Activated T-cell treated with anti-CD3 and anti-CD28 coated beads for 48 hours (primary cell): ENCODE measurements around the gene METRN.
A peak's percentile ranks its signal among the peaks of the same experiment; 100 is the strongest.

Experiments
- DNase-seq: peaks from one replicate; pipeline ENCODE4 v3.0.0-alpha.2; 2020; ENCODE audit warnings: low read depth

Gene METRN

GRCh38 chr16:709566-710499 is 5.1 kb upstream of the METRN start:
- no peak for DNase-seq

- DNase-seq, result no peak
Measured at GRCh38 chr16:710500-711075, 4.3 kb upstream of the METRN start.

GRCh38 chr16:711084-711483 is 3.8 kb upstream of the METRN start:
- no peak for DNase-seq

DNA sequence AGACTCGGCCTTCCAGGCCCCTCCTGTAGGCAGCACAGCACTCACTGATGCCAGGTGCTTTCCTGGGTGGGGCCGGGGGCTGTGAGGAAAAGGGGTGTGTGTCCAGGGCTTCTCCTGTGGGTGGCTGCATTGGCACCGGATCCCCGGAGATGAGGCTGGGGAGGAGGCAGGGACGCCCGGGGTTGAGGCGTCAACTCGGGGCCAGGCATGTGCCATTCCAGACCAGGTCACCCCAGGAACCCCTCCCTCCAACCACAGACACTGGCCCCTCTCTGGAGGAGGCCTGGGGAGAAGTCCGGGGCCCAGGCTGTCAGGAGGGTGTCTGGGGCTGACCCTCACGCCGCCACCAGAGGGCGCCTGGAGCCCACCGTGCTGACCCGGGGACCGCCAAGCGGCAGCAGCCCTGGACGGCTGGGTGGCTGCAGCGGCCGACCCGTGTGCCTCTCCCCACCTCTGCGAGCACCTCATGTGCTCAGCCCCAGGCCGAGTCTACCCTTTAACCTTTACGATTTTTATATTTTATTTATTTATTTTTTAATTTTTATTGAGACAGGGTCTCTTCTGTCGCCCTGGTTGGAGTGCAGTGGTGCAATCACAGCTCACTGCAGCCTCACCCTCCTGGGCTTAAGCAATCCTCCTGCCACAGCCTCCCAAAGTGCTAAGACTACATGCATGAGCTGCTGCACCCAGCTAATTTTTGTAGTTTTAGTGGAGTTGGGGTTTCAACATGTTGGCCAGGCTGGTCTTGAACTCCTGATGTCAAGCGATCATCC is 3.2 kb upstream of the METRN start:
- DNase-seq, result peak; percentile 77

DNA sequence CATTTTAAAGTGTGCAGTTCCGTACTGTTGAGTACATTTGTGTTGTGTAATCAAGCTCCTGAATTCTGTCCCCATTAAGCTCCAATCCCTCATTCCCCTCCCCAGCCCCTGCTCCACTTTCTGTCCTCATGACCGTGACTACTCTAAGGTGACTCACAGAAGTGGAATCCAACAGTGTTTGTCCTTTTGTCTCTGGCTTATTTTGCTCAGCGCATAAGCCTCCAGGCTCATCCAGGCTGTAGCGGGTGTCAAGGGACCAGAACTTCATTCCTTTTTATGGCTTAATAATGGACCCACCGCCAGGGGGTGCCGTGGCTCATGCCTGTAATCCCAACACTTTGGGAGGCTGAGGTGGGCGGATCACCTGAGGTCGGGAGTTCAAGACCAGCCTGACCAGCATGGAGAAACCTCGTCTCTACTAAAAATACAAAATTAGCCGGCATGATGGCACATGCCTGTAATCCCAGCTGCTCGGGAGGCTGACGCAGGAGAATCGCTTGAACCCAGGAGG is 2.1 kb upstream of the METRN start:
- DNase-seq, result peak; percentile 60

GRCh38 chr16:714079-714478 is 839 bp upstream of the METRN start:
- no peak for DNase-seq

DNA sequence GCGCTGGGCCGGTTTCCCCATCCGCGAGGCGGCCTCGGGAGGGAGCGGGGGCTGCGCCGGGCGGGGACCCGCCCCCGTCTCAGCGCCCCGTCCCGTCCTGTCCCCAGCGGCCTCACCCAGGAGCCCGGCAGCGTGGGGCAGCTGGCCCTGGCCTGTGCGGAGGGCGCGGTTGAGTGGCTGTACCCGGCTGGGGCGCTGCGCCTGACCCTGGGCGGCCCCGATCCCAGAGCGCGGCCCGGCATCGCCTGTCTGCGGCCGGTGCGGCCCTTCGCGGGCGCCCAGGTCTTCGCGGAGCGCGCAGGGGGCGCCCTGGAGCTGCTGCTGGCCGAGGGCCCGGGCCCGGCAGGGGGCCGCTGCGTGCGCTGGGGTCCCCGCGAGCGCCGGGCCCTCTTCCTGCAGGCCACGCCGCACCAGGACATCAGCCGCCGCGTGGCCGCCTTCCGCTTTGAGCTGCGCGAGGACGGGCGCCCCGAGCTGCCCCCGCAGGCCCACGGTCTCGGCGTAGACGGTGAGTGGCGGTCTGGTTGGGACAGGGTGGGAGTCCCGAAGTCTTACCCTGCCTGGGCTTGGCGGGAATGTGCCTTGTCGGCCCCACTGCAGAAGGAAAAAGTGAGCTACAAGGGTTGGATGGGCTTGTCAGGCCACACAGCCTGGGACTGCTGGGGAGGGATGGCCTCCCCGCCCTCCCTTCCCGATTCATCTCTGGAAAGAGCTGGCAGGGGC is 720 bp downstream of the METRN start:
- DNase-seq, result no peak

DNA sequence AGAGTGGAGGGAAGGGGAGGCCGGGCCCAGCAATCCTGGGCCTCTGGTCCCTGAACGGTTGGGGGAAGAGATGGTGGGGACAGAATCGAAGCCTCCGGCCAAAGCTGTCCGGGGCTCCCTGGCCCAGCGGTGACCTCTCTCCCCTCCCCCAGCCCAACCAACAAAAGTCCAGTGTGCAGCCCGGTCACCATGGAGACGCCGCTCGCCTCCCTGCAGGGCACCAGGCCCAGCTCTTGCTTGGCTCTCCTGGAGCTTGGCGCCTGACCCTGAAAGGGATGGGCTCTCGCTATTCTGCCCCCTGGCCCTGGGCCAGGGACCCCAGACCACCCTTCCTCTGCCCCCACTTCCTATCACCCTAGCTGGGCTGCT is 1.3 kb downstream of the METRN start:
- no peak for DNase-seq

GRCh38 chr16:716768-717325 is 1.9 kb downstream of the METRN start:
- no peak for DNase-seq

DNA sequence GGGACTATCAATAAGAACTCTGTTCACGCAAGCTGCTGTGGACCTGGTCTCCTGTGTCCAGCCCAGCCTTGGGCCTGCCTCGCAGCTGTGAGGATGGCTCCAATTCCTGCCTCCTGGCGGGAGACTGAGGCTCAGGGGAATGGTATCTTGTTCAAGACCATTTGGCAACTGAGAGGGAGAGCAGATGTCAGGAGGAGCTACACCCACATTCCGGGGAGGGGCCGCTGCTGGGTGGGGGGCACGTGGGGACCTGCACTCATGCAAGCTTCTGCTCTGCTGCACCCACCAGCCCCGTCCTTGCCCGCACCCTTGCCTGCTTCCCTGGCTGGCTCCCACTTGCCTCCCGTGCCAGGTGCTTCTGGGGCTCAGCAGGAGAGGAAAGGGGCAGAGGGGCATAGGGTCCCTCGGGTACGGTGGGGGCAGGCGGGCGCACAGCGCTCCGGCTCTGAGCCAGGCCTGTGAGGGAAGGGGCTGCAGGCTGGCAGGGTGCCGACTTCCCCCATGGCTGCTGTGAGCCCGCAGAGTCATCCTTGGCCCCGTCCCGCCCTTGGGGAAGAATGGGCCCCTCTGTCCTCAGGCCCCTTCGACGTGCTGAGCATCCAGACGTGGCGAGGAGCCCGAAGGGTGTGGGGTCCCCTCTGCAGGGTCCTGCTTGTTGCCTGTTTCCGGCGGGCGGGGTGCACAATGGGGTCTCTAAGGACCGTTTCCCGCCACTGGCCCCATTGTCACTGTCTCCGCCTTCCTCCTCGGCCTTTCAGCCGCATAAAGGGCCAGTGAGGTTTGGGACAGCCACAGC is 2.7 kb downstream of the METRN start:
- no peak for DNase-seq

- no peak for DNase-seq
Measured at GRCh38 chr16:718389-718788, 3.5 kb downstream of the METRN start.

- DNase-seq, result no peak
Measured at GRCh38 chr16:718922-719321, 4.0 kb downstream of the METRN start.

DNA sequence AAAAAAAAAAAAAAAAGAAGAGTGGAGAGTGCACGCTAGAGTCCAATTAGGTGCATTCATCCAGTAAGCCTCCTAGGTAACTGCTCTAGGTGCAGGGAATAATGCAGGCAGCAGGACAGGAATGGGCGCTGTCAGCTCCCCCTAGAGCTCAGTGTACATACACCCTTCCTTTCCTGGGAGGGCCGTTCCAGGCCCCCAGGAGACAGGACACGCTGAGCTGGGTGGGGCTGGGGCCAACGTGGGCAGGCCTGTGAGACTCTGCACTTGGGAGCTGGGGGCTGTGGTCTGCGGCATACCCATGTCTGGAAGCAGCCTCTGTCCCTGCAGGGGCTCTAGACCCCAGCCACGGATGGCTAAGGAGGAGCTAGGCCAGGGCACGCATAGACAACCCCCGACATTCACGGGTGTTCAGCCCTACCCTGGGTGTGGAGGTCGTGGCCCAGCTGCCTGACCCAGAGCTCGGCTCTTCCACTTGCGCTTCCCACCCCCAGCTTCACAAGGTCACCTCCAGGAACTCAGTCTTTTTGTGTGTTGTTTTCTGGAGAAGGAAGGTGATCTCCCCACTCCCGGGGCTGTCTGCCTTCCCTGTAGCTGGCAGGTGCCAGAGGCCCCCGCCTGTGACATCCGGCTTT is 5.0 kb downstream of the METRN start:
- DNase-seq, result no peak

DNA sequence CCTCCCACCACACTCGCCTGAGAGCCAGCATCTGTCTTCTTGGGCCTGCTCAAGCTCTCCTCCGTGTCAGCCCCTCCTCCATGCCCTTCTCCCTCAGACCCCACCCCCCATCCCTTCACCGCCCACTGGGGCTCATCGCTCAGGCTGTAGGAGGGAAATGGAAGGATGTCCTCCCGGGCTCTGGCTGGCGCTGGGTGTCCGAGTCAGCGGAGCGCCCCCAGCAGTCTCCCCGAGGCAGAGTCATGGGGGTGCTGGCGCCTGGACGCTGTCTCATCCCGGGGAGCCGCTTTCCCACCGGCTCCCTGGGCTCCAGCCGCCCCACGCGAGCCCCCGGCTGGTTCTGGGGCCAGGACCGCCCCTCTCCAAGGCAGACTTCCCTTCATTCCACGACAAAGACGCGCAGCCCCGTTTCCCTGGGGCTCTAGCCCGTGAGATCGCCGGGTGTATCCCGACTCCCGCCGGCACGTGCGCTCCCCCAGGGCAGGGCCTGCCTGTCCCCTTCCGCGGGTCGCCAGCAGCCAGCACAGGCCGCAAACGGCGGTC is 5.6 kb downstream of the METRN start:
- DNase-seq, result peak; percentile 50

GRCh38 chr16:720990-721764 is 6.3 kb downstream of the METRN start, which contains the start of gene ANTKMT:
TSS of gene ANTKMT (plus strand) at chr16:721146. CDS start at chr16:721275, 129 bp downstream.
- DNase-seq, result peak; percentile 84

DNA sequence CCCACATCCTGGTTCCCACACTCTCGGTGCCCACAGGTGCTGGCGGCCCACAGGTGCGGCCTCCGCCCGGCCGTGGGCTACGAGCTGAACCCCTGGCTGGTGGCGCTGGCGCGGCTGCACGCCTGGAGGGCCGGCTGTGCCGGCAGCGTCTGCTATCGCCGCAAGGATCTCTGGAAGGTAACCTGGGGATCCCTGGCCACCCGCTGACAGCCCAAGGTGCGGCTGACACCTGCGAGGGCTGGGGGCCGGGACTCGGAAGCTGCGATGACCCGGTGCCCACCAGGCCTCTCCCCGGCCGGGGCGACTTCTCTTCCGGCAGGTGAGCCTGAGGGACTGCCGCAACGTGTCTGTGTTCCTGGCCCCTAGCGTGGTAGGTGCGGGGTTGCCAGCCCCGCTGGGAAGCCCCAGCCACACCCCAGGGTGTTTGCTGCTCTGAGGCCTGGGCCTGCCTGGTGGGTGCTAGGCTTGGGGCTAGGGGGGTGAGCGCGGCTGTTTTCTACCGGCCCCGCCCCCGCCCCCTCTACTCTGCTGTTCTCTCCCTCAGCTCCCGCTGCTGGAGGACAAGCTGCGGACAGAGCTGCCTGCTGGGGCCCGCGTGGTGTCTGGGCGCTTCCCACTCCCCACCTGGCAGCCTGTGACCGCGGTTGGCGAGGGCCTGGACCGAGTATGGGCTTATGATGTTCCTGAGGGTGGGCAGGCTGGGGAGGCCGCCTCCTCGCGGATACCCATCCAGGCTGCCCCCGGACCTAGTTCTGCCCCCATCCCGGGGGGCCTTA is 7.0 kb downstream of the METRN start:
- DNase-seq, result no peak

- DNase-seq, result no peak
Measured at GRCh38 chr16:722835-723633, 8.1 kb downstream of the METRN start.

- no peak for DNase-seq
Measured at GRCh38 chr16:723695-724094, 8.8 kb downstream of the METRN start.
